D721Med (cell line): Measurements from ENCODE around the gene ZFAND6.

Experiments
- DNase-seq: peaks from one replicate; pipeline ENCODE4 v3.0.0; 2011; ENCODE audit warnings: low spot score; ENCODE audit not compliant: insufficient read length
- FAIRE-seq: peaks from 2 replicates; lab custom pipeline; 2011; peaks lifted over from hg19 to GRCh38; lab: Jason Lieb, UNC
- TF ChIP-seq, protein P1 (sequence below): IDR thresholded peaks from 2 replicates; pipeline ENCODE4 v1.5.1; 2012; ENCODE audit warnings: mild to moderate bottlenecking, control low read depth; ENCODE audit not compliant: insufficient read depth; ENCODE audit errors: missing control alignments

The ZFAND6 gene

DNA sequence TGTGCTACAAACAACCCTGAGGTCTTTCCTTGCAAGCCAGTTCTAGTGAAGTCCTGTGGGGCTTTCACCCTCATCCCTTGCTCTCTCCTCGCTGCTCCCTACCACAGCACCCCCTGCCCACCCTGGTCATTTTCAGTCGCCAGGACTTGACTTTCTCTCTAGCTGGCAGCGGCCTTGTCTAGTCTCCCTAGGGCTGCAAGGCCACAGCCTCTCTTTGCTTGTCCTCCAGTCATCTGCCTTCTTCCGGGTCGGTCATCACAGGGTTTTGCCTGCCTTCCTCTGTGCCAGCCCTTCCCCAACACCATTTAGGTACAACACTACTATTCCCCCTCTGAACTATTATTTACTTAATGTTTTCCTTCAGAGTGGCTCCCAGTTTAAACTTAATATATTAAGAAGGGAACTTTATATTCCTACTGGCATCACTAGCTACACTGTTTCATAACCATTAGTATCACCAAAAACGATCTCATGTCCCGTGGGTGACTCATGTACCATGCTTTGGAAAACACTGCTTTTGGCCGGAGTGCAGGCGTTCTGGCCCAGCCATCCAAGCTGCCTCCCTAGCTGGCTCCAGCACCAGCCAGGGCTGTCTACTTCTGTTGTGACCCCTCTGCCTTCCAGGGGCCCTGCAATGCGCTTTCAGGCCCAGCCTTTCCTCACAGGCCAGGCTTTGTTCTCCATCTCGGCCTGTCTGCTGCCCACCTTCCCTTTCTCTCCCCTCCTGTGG, 114.7 kb downstream of the ZFAND6 start:
- DNase-seq = no peak
- TF ChIP-seq, protein P1, sequence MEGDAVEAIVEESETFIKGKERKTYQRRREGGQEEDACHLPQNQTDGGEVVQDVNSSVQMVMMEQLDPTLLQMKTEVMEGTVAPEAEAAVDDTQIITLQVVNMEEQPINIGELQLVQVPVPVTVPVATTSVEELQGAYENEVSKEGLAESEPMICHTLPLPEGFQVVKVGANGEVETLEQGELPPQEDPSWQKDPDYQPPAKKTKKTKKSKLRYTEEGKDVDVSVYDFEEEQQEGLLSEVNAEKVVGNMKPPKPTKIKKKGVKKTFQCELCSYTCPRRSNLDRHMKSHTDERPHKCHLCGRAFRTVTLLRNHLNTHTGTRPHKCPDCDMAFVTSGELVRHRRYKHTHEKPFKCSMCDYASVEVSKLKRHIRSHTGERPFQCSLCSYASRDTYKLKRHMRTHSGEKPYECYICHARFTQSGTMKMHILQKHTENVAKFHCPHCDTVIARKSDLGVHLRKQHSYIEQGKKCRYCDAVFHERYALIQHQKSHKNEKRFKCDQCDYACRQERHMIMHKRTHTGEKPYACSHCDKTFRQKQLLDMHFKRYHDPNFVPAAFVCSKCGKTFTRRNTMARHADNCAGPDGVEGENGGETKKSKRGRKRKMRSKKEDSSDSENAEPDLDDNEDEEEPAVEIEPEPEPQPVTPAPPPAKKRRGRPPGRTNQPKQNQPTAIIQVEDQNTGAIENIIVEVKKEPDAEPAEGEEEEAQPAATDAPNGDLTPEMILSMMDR = no peak
- no peak for FAIRE-seq

DNA sequence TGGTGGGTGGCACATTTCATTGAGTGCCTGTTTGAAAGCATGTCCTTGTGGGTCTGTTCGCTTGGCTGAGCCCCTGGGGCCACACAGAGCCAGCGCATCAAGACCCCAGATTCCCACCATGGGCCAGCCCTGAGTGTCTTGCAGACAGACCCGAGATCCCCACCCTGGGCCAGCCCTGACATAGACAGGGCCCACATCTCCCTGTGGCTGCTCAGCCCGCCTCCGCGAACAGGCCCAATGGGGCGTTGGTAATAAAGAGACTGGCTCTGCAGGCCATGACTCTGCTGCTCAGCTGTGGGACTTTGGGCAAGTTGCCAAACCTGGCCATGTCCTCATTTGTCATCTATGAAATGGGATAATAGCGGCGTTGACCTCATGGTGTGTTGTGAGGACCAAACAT, 116.0 kb downstream of the ZFAND6 start:
- DNase-seq = no peak
- no peak for FAIRE-seq
- TF ChIP-seq, protein P1 = no peak

DNA sequence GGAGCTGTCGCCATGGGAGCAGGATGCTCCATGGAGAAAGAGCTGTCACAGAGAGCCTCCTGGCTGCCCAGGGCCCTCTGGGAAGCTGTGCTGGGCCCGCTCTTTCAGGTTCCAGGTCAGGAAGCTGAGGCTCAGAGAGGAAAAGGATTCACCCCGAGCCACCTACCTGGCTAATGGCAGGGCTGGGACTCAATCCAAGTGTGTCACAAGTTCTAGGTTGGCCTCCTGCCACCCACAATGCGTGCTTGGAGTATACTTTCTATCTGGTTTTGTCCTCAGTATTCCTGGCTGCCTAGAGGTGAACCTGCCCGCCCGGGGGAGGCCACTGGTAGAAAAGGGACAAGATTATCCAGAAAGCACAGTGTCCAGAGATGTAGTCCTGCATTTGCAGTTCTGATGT, 117.0 kb downstream of the ZFAND6 start:
- DNase-seq (no peak), FAIRE-seq (no peak)
- TF ChIP-seq, protein P1 = no peak

DNA sequence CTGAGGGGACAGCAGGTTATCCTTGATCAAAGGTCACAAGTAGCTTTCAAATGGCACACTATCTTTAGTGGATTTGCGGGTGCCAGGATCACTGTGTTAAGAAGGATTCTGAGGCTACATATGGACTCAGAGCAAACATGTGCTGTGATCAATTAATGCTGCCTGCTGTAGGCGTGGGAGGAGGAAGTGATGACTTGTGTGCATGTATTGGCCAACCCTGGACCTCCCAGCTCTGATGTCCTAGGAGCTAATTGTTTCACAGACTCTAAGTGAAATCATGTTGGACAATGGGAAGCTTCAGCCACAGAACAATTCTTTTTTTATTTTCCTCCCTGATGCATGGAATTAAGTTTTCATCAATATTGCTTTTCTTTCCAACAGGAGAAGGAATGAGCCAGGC, 117.7 kb downstream of the ZFAND6 start:
- no peak for FAIRE-seq

DNA sequence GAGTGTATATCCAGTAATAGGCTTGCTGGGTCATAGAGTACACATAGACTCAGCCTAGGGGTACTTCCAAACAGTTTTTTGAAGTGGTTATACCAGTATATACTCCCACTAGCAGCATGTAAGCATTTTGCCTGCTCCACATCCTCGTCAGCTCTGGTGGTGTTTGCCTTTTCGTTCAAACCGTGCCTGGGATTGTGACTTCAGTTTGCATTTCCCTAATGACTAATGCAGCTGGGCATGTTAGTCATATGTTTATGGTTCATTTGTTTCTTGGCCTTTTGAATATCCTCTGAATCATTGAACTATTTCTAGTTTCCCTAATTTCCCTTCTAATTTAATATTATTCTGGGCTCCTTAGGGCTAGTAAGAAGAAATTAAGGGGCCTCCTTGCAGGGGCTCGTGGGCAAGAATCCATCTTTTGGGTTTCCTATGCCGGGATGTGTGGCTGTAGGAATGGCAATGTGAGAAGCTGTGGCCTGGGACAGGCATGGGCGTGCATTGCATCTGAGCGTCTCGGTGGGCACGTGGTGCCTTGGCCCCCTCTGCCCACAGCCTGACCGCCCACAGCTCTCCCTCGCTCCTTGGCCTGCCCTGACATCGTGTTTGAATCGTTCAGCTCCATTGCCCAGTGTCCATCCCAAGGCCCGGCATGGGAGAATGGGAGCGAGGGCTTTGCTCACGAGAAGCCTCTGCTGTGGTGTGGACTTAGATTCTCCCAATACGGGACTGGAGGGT, 119.7 kb downstream of the ZFAND6 start:
- DNase-seq (no peak), FAIRE-seq (no peak)
- TF ChIP-seq, protein P1 = no peak

More for the DNA sequence above, 117.7 kb downstream of the ZFAND6 start:
- TF ChIP-seq, protein P1 = no peak
- DNase-seq = no peak

DNA sequence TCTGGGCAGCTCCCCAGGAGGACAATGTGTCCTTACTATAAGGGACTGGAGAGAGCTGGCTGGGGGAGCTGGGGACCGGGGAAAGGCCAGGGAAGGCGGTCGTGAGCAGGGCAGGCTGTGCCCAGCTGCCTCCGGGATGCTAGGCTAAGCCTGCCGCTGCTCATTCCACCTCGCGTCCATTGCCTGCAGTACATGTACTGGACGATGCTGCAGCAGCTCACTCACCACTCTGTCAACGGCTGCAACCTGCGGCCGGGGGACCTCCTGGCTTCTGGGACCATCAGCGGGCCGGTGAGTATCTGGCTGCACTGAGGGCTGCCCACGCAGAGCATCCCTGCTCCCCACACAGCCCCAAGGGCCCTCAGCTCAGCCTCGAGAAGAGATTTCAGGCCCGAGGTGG, 120.5 kb downstream of the ZFAND6 start:
- FAIRE-seq = no peak
- TF ChIP-seq, protein P1 = no peak

DNA sequence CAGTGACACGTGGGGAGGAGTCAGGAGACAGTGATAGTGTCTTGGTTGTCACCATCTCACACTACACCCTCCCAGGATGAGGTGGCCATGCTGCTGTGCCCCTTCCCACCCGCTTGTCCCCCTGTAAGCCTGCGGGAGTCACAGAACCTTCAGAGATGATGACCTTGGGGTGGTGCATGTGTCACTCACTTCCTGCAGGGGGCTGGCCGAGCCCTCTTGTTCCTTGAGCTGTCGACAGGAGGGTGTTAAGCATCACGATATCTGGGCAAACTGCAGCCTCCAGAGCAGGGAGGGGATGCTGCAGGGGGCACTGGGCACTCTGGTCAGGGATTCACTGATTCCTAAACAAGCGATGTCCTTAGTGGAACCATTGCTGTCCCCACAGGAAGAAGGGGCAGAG, 121.0 kb downstream of the ZFAND6 start:
- DNase-seq = no peak
- TF ChIP-seq, protein P1 = no peak
- FAIRE-seq = no peak

More for the DNA sequence above, 120.5 kb downstream of the ZFAND6 start:
- DNase-seq = no peak
